Activated B cell treated with CpG ODN at 0.5 μM for 24 hours (primary cell): Measurements from ENCODE around the gene PAK5. TPM values are rescaled to one million over a fixed set of nuclear protein-coding genes. Genes with fewer than 3 reads are reported as not detected.

Experiments
- ATAC-seq: fragments of 200-7000 bp; cut with Tn5 transposase; one replicate; pipeline ENCODE4 v1.10.0; 2021; ENCODE audit warnings: low read depth, mild to moderate bottlenecking, moderate library complexity
- CTCF ChIA-PET: fragments of 350-600 bp; sonication (Branson Sonifier 250); formaldehyde crosslinking; loops from one replicate; lab custom pipeline; 2021; ENCODE audit warnings: antibody characterized with exemption; lab: Charles Lee
- POLR2A ChIA-PET: fragments of 350-600 bp; sonication (Branson Sonifier 250); formaldehyde crosslinking; loops from one replicate; lab custom pipeline; 2021; ENCODE audit warnings: antibody characterized with exemption; lab: Charles Lee
- DNase-seq: peaks from one replicate; pipeline ENCODE4 v3.0.0; 2022
- H3K27ac Mint-ChIP-seq: one replicate; pipeline ENCODE4 v1.8.0; 2020; ENCODE audit warnings: mixed read lengths
- H3K27me3 Mint-ChIP-seq: one replicate; pipeline ENCODE4 v1.8.0; 2021; ENCODE audit warnings: mixed read lengths
- H3K36me3 Mint-ChIP-seq: one replicate; pipeline ENCODE4 v1.8.0; 2021; ENCODE audit warnings: low read depth, mixed read lengths
- H3K4me1 Mint-ChIP-seq: one replicate; pipeline ENCODE4 v1.8.0; 2021; ENCODE audit warnings: mixed read lengths
- H3K4me3 Mint-ChIP-seq: one replicate; pipeline ENCODE4 v1.8.0; 2020; ENCODE audit warnings: mild to moderate bottlenecking, mixed read lengths
- H3K9me3 Mint-ChIP-seq: one replicate; pipeline ENCODE4 v1.8.0; 2020; ENCODE audit warnings: mixed read lengths
- CTCF ChIP-seq: fragments of 200-600 bp; IDR thresholded peaks from one replicate; pipeline ENCODE4 v1.8.0; 2022; ENCODE audit warnings: antibody characterized with exemption, mild to moderate bottlenecking
- intact Hi-C: fragments of 100-400 bp; cut with micrococcal nuclease; formaldehyde crosslinking; loops from one replicate; pipeline ENCODE4 v1.15.1; 2024
- total RNA-seq: library from RNA; stranded (reverse); gene quantifications from 2 replicates; pipeline ENCODE4 v1.2.3, GENCODE V29; 2022

The PAK5 gene
- total RNA-seq, 1 donor from 2014 or later = not detected

- no peak for ATAC-seq
- no peak overlapping the region for H3K27ac Mint-ChIP-seq
- H3K36me3 Mint-ChIP-seq = no peaks in the 10 kb centered on the region
- peaks cover 14% of the 10 kb centered on the region for H3K9me3 Mint-ChIP-seq
- H3K4me3 Mint-ChIP-seq = no peak overlapping the region
- ChIA-PET CTCF (no interaction called here), POLR2A (no interaction called here)
- no peak for DNase-seq
- intact Hi-C loops = no loop called here
- no peaks in the 10 kb centered on the region for H3K4me1 Mint-ChIP-seq
- no peaks in the 10 kb centered on the region for H3K27me3 Mint-ChIP-seq
- TF ChIP-seq CTCF = no peak
These were observed 98.4 kb downstream of the PAK5 start for GRCh38 chr20:9740486-9740885.

GRCh38 chr20:9739991-9740390 lies 98.9 kb downstream of the PAK5 start:
- no peak for ATAC-seq
- POLR2A ChIA-PET = no interaction called here

GRCh38 chr20:9736373-9736772 lies 102.5 kb downstream of the PAK5 start:
- Mint-ChIP-seq H3K27ac (no peak overlapping the region), H3K36me3 (no peaks in the 10 kb centered on the region), H3K4me3 (no peak overlapping the region), H3K4me1 (no peaks in the 10 kb centered on the region), H3K9me3 (peaks cover 12% of the 10 kb centered on the region), H3K27me3 (no peaks in the 10 kb centered on the region)
- ChIA-PET CTCF (no interaction called here), POLR2A (no interaction called here)
- ATAC-seq (no peak), DNase-seq (no peak)
- TF ChIP-seq CTCF = no peak
- intact Hi-C loops = no loop called here

More at GRCh38 chr20:9739991-9740390, 98.9 kb downstream of the PAK5 start:
- H3K4me1 Mint-ChIP-seq = no peaks in the 10 kb centered on the region
- no peaks in the 10 kb centered on the region for H3K36me3 Mint-ChIP-seq
- CTCF ChIA-PET = no interaction called here
- H3K27ac Mint-ChIP-seq = no peak overlapping the region
- peaks cover 14% of the 10 kb centered on the region for H3K9me3 Mint-ChIP-seq
- H3K27me3 Mint-ChIP-seq = no peaks in the 10 kb centered on the region
- H3K4me3 Mint-ChIP-seq = no peak overlapping the region
- no peak for DNase-seq
- intact Hi-C loops = no loop called here
- no peak for TF ChIP-seq CTCF

- TF ChIP-seq CTCF = no peak
- H3K4me1 Mint-ChIP-seq = no peaks in the 10 kb centered on the region
- no peaks in the 10 kb centered on the region for H3K36me3 Mint-ChIP-seq
- no peak overlapping the region for H3K4me3 Mint-ChIP-seq
- H3K27me3 Mint-ChIP-seq = no peaks in the 10 kb centered on the region
- intact Hi-C loops = no loop called here
- no peak overlapping the region for H3K27ac Mint-ChIP-seq
- DNase-seq = no peak
- no peak for ATAC-seq
- ChIA-PET CTCF (no interaction called here), POLR2A (no interaction called here)
- H3K9me3 Mint-ChIP-seq = no peaks in the 10 kb centered on the region
These were observed 115.2 kb downstream of the PAK5 start for GRCh38 chr20:9723501-9724202.

- H3K4me3 Mint-ChIP-seq = no peak overlapping the region
- no peaks in the 10 kb centered on the region for H3K36me3 Mint-ChIP-seq
- ATAC-seq (no peak), DNase-seq (no peak)
- POLR2A ChIA-PET = no interaction called here
- no peaks in the 10 kb centered on the region for H3K27me3 Mint-ChIP-seq
- no peaks in the 10 kb centered on the region for H3K4me1 Mint-ChIP-seq
- no peak overlapping the region for H3K27ac Mint-ChIP-seq
- intact Hi-C loops = no loop called here
- no peak for TF ChIP-seq CTCF
- peaks cover 2% of the 10 kb centered on the region for H3K9me3 Mint-ChIP-seq
- CTCF ChIA-PET = no interaction called here
These were observed 127.0 kb downstream of the PAK5 start for GRCh38 chr20:9711872-9712271.
